Measurements from ENCODE around the gene REPIN1. TPM values are rescaled to one million over a fixed set of nuclear protein-coding genes. Genes with fewer than 3 reads are reported as not detected.

Gene REPIN1
- total RNA-seq, 1 experiment from 2014 or later: 106 TPM

DNA sequence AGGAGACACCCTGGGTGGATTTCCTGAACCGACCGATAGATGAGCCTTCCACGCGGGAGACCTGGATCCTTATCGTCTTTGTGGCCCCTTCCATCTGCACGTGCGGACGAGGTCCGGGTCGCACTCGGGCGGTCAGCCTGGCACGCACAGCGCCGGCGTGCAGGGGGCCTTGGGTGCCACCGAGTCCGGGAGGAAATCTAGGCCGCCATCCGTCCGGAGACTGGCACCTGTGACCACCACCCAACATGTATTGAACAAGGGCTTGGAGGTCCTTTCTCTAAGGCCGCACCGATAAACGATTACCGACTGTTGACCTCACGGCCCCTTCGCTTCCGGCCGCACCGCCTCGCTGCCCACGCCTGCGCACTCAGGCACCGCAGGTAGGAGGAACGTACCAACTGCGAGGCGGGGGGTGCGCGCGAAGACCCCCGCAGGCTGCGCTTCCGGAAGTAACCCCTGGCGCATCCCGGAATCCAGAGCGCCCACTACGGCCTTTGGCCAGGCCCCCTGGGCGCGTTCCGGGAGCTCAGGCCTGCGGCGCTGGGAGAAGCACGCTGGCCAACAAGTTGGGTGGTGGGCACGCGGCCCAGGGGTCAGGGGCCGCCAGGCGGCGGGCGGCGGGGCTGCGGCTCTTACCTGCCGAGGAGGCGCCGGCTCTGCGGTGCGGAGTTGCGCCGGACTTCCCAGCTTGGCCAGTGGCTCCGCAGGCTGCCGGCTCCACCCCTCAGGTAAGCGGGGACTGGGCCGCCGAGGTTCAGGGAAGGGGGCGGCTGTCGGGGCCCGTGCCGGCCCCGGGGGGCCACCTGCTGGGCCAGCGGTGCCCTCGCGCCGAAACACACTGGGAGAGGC, 45.6 kb upstream of the REPIN1 start, which contains the start of the genes ACTR3C and LRRC61:
ACTR3C (minus strand) TSS at position 713 of the 849 bp plus-strand sequence. CDS start 28,249 bp downstream, outside the sequence.
LRRC61 (plus strand) TSS at position 523 of the 849 bp plus-strand sequence. CDS start 13,507 bp downstream, outside the sequence.
- Histone ChIP-seq H4K20me1 (ENCODE audit: insufficient read depth) (no peaks in the 10 kb centered on the region), H3K27me3 (ENCODE audit: insufficient read depth, low read length) (no peaks in the 10 kb centered on the region), H3K4me2 (ENCODE audit: low read length) (peak within 1 kb of the TSS; percentile 76), H3K4me1 (ENCODE audit: control insufficient read depth in 1 of 2, insufficient read depth in 2 of 2, low read length in 2 of 2) (peaks cover 8 to 36% of the 10 kb centered on the region in 2 experiments; a peak in 3 of 4 replicates), H3K9me2 (ENCODE audit: insufficient read depth) (no peaks in the 10 kb centered on the region), H2AFZ (ENCODE audit: low read depth, low read length, poor library complexity, severe bottlenecking) (no peak within 1 kb of the TSS), H3K9me3 (ENCODE audit: control insufficient read depth in 1 of 2, insufficient read depth in 1 of 2, low read depth in 1 of 2, low read length in 2 of 2) (no peaks in the 10 kb centered on the region), H3K9ac (ENCODE audit: low read length) (peak within 1 kb of the TSS; percentile 79), H3K27ac (ENCODE audit: low read depth, low read length) (peak within 1 kb of the TSS; percentile 90), H3K4me3 (replicated peaks in 1 of 2; ENCODE audit: low read depth in 1 of 2, low read length in 2 of 2) (peak within 1 kb of the TSS; percentile 59 to 69), H3K79me2 (ENCODE audit: insufficient read depth, low read length) (peaks cover 14% of the 10 kb centered on the region), H3K36me3 (ENCODE audit: control insufficient read depth in 1 of 2, insufficient read depth in 2 of 2, low read length in 2 of 2) (peaks cover 0 to 3% of the 10 kb centered on the region in 2 experiments; a peak in 1 of 4 replicates)
- TSS peak; percentile 85 for BruUV-seq (replicated peaks)
- peak; percentile 71 for ATAC-seq
- RAD21 ChIA-PET (ENCODE audit: low non-redundant PET in 1 of 2, low total read pairs in 2 of 2, uncharacterized antibody in 2 of 2, unreplicated experiment in 2 of 2): no interaction called here
- DNase-seq (ENCODE audit: low read depth, low spot score): no peak
- CTCF ChIA-PET: no interaction called here
- POLR2A ChIA-PET: no interaction called here
- intact Hi-C loops (cut with micrococcal nuclease): no loop called here
- peak; percentile 46 for TF ChIP-seq SIN3A (IDR thresholded peaks at IDR 0.05; ENCODE audit: low read depth)
- TF ChIP-seq, protein P1, sequence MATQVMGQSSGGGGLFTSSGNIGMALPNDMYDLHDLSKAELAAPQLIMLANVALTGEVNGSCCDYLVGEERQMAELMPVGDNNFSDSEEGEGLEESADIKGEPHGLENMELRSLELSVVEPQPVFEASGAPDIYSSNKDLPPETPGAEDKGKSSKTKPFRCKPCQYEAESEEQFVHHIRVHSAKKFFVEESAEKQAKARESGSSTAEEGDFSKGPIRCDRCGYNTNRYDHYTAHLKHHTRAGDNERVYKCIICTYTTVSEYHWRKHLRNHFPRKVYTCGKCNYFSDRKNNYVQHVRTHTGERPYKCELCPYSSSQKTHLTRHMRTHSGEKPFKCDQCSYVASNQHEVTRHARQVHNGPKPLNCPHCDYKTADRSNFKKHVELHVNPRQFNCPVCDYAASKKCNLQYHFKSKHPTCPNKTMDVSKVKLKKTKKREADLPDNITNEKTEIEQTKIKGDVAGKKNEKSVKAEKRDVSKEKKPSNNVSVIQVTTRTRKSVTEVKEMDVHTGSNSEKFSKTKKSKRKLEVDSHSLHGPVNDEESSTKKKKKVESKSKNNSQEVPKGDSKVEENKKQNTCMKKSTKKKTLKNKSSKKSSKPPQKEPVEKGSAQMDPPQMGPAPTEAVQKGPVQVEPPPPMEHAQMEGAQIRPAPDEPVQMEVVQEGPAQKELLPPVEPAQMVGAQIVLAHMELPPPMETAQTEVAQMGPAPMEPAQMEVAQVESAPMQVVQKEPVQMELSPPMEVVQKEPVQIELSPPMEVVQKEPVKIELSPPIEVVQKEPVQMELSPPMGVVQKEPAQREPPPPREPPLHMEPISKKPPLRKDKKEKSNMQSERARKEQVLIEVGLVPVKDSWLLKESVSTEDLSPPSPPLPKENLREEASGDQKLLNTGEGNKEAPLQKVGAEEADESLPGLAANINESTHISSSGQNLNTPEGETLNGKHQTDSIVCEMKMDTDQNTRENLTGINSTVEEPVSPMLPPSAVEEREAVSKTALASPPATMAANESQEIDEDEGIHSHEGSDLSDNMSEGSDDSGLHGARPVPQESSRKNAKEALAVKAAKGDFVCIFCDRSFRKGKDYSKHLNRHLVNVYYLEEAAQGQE (IDR thresholded peaks at IDR 0.05; ENCODE audit: low read depth): no peak
- TF ChIP-seq, protein P2, sequence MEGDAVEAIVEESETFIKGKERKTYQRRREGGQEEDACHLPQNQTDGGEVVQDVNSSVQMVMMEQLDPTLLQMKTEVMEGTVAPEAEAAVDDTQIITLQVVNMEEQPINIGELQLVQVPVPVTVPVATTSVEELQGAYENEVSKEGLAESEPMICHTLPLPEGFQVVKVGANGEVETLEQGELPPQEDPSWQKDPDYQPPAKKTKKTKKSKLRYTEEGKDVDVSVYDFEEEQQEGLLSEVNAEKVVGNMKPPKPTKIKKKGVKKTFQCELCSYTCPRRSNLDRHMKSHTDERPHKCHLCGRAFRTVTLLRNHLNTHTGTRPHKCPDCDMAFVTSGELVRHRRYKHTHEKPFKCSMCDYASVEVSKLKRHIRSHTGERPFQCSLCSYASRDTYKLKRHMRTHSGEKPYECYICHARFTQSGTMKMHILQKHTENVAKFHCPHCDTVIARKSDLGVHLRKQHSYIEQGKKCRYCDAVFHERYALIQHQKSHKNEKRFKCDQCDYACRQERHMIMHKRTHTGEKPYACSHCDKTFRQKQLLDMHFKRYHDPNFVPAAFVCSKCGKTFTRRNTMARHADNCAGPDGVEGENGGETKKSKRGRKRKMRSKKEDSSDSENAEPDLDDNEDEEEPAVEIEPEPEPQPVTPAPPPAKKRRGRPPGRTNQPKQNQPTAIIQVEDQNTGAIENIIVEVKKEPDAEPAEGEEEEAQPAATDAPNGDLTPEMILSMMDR (IDR thresholded peaks at IDR 0.05 in 2 of 3, conservative IDR thresholded peaks at IDR 0.05 in 1 of 3; ENCODE audit: borderline replicate concordance in 1 of 3, insufficient read depth in 1 of 3, low read depth in 2 of 3, low read length in 2 of 3): no peak
- TF ChIP-seq EZH2phosphoT487 (IDR thresholded peaks at IDR 0.05; ENCODE audit: borderline replicate concordance): no peak
- TF ChIP-seq EZH2 (IDR thresholded peaks at IDR 0.05): no peak
- TF ChIP-seq TCF7L2 (IDR thresholded peaks at IDR 0.05; ENCODE audit: borderline replicate concordance, extremely low read depth, insufficient read depth, insufficient read length): peak; percentile 34
- no peak for TF ChIP-seq JUND (IDR thresholded peaks at IDR 0.05)
- TF ChIP-seq, protein P3, sequence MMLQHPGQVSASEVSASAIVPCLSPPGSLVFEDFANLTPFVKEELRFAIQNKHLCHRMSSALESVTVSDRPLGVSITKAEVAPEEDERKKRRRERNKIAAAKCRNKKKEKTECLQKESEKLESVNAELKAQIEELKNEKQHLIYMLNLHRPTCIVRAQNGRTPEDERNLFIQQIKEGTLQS (IDR thresholded peaks at IDR 0.05): no peak
- no peak for TF ChIP-seq CEBPB (IDR thresholded peaks at IDR 0.05; ENCODE audit: low read depth)
- no peak for TF ChIP-seq FOSL1 (IDR thresholded peaks at IDR 0.05; ENCODE audit: low read depth)
- no peak; the same call in 1 of the 2 replicates for TF ChIP-seq SP1 (IDR thresholded peaks at IDR 0.05; ENCODE audit: low read depth)
- no peak for TF ChIP-seq SRF (IDR thresholded peaks at IDR 0.05; ENCODE audit: low read depth)
- no peak; the same call in 1 of the 2 replicates for TF ChIP-seq ELF1 (IDR thresholded peaks at IDR 0.05; ENCODE audit: borderline replicate concordance, low read depth)
- TF ChIP-seq ZFX (IDR thresholded peaks at IDR 0.05): peak; percentile 71
- TF ChIP-seq POLR2AphosphoS5 (IDR thresholded peaks at IDR 0.05; ENCODE audit: low read depth, low read length): peak; percentile 49; the same call in 1 of the 2 replicates
- no peak for TF ChIP-seq CBX3 (IDR thresholded peaks at IDR 0.05; ENCODE audit: low read depth)
- TF ChIP-seq RAD21 (IDR thresholded peaks at IDR 0.05; ENCODE audit: low read depth): peak; percentile 29; the same call in 1 of the 2 replicates
- TF ChIP-seq YY1 (IDR thresholded peaks at IDR 0.05; ENCODE audit: extremely low read depth, insufficient replicate concordance, low read depth, low read length): no peak
- TF ChIP-seq, protein P4, sequence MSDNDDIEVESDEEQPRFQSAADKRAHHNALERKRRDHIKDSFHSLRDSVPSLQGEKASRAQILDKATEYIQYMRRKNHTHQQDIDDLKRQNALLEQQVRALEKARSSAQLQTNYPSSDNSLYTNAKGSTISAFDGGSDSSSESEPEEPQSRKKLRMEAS (IDR thresholded peaks at IDR 0.05): peak; percentile 79
- no peak for TF ChIP-seq ZNF274 (IDR thresholded peaks at IDR 0.05; ENCODE audit: low read depth, low read length)
- TF ChIP-seq EGR1 (IDR thresholded peaks at IDR 0.05; ENCODE audit: low read depth): peak; percentile 48; the same call in 1 of the 2 replicates
- TF ChIP-seq POLR2A (IDR thresholded peaks at IDR 0.05; ENCODE audit: borderline replicate concordance, extremely low read depth, insufficient read depth, insufficient read length): peak; percentile 70
